Measurements from ENCODE around the gene DDX60.
A peak's percentile ranks its signal among the peaks of the same experiment; 100 is the strongest.

The DDX60 gene

GRCh38 chr4:168318266-168318895, at the start of gene DDX60:
DDX60 (minus strand) TSS chr4:168318752; CDS start chr4:168311259, 7,493 bp downstream.
- TF ChIP-seq CTCF (IDR thresholded peaks at IDR 0.05): peak; percentile 15; the same call in 1 of the 2 replicates

- TF ChIP-seq CTCF (IDR thresholded peaks at IDR 0.05): no peak
Measured at GRCh38 chr4:168367065-168367464, 48.5 kb upstream of the DDX60 start.

GRCh38 chr4:168362025-168362401, 43.5 kb upstream of the DDX60 start:
- no peak for TF ChIP-seq CTCF (IDR thresholded peaks at IDR 0.05)

GRCh38 chr4:168361365-168362024, 42.9 kb upstream of the DDX60 start:
- no peak for TF ChIP-seq CTCF (IDR thresholded peaks at IDR 0.05)

- no peak for TF ChIP-seq CTCF (IDR thresholded peaks at IDR 0.05)
Measured at GRCh38 chr4:168360271-168360670, 41.7 kb upstream of the DDX60 start.

- no peak for TF ChIP-seq CTCF (IDR thresholded peaks at IDR 0.05)
Measured at GRCh38 chr4:168357941-168358340, 39.4 kb upstream of the DDX60 start.

- TF ChIP-seq CTCF (IDR thresholded peaks at IDR 0.05): no peak
Measured at GRCh38 chr4:168353746-168354145, 35.2 kb upstream of the DDX60 start.
